ENCODE results near the gene AOC1. TPM values are rescaled to one million over a fixed set of nuclear protein-coding genes. Genes with fewer than 3 reads are reported as not detected.

Gene AOC1
- total RNA-seq, 2 donors from 2014 or later, result not detected

GRCh38 chr7:150826061-150826849 is 26.1 kb upstream of the AOC1 start:
- ATAC-seq (no peak), DNase-seq (ENCODE audit: low spot score in 2 of 2) (no peak)
- Mint-ChIP-seq H3K36me3 (no peaks in the 10 kb centered on the region), H3K27ac (no peak overlapping the region), H3K9me3 (no peaks in the 10 kb centered on the region)

DNA sequence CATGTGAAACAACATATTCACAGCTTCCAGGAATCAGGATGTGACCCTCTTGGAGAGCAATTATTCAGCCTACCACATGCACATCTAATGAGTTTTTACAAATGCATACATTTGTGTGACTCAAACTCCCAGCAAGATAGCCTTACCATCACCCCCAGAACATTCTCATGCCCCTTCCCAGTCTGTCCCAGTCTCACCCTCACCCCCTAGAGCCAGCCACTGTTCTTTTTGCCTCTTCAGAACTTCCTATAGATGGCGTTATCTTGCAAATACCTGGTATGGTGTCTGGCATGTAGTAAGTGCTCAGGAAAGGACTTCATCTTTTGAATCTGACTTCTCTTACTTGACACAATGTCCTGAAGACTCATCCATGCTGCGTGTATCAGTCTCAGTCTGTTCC is 23.9 kb upstream of the AOC1 start:
- DNase-seq (ENCODE audit: low spot score in 2 of 2), result no peak
- no peak for ATAC-seq
- Mint-ChIP-seq H3K9me3 (no peaks in the 10 kb centered on the region), H3K36me3 (no peaks in the 10 kb centered on the region), H3K27ac (no peak overlapping the region)

GRCh38 chr7:150829426-150829825 is 22.9 kb upstream of the AOC1 start:
- H3K9me3 Mint-ChIP-seq, result no peaks in the 10 kb centered on the region
- DNase-seq (ENCODE audit: low spot score in 2 of 2), result no peak
- no peaks in the 10 kb centered on the region for H3K36me3 Mint-ChIP-seq
- H3K27ac Mint-ChIP-seq, result no peak overlapping the region
- ATAC-seq, result no peak

GRCh38 chr7:150830937-150831336 is 21.4 kb upstream of the AOC1 start:
- H3K27ac Mint-ChIP-seq, result no peak overlapping the region
- ATAC-seq (no peak), DNase-seq (ENCODE audit: low spot score in 2 of 2) (no peak)
- no peaks in the 10 kb centered on the region for H3K36me3 Mint-ChIP-seq
- H3K9me3 Mint-ChIP-seq, result no peaks in the 10 kb centered on the region

DNA sequence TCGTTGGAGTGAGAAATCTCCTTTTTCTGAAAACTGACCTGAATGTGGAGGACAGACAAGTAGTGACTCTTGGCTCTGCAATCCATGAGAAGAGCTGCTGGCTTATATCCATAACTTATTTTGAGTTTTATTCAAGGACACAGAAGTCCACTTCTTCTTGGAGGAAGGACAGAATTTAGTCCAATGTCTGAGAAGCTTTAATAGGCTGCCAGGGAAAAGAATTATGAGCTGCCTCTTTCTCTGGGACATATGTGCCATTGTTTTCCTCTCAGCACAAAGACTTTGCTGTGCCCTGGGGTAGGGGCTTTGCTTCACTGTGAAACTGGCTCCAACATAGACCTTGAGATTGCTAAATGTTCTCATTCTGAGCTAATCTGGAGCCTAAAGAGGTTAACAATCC is 20.5 kb upstream of the AOC1 start:
- no peak for DNase-seq (ENCODE audit: low spot score in 2 of 2)
- ATAC-seq, result no peak
- no peaks in the 10 kb centered on the region for H3K9me3 Mint-ChIP-seq
- no peaks in the 10 kb centered on the region for H3K36me3 Mint-ChIP-seq
- no peak overlapping the region for H3K27ac Mint-ChIP-seq

DNA sequence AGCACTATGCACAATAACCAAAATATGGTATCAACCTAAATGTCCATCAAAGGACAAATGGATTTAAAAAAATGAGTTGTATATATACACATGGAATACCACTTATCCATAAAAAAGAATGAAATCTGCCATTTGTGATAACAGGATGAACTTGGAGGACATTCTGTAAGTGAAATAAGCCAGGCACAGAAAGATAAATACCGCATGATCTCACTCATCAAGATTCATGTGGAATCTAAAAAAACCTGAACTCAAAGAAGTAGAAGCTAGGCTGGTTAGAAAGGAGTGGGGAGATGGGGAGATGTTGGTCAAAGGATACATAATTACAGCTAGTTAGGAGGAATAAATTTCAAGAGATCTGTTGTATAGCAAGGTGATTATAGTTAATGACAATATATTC is 17.3 kb upstream of the AOC1 start:
- Mint-ChIP-seq H3K36me3 (no peaks in the 10 kb centered on the region), H3K9me3 (no peaks in the 10 kb centered on the region), H3K27ac (no peak overlapping the region)
- no peak for DNase-seq (ENCODE audit: low spot score in 2 of 2)
- ATAC-seq, result no peak

GRCh38 chr7:150835702-150836280 is 16.5 kb upstream of the AOC1 start:
- no peaks in the 10 kb centered on the region for H3K9me3 Mint-ChIP-seq
- ATAC-seq, result no peak
- DNase-seq (ENCODE audit: low spot score in 2 of 2), result no peak
- no peaks in the 10 kb centered on the region for H3K36me3 Mint-ChIP-seq
- H3K27ac Mint-ChIP-seq, result no peak overlapping the region

DNA sequence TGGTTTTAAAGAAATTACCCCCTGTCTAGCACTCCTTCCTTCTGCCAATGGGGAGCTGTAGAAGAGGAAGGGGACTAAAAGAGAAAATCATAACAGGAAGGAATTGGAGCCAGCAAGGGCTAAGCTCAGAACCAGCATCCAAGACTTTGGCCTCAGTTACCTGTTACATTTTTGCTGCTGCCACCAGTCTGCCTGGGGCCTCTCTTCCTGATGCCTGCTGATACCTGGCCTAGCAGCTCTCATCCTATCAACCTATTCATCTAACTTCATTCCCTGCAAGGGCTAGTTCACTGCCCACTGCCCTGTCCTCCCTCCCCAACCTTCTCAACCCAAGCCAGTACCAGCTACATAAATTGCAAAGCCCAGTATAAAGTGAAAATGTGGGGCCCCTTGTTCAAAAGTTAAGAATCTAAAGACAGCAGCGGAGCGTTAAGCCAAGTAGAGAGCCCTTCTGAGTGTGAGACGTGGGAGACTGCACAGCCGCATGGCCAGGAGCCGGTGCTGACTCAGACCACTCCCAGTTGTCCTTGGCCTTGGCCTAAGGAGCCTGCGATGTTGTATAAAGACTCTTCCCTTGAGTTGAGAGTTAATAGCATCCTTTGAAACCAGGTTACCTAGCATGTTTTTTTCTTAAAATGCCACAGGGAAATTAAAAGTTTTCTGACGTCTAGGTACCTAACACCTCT is 13.2 kb upstream of the AOC1 start:
- DNase-seq (ENCODE audit: low spot score in 2 of 2), result no peak
- Mint-ChIP-seq H3K27ac (no peak overlapping the region), H3K9me3 (no peaks in the 10 kb centered on the region), H3K36me3 (no peaks in the 10 kb centered on the region)
- no peak for ATAC-seq

GRCh38 chr7:150842018-150842417 is 10.3 kb upstream of the AOC1 start:
- ATAC-seq, result no peak
- Mint-ChIP-seq H3K36me3 (no peaks in the 10 kb centered on the region), H3K27ac (no peak overlapping the region), H3K9me3 (no peaks in the 10 kb centered on the region)
- DNase-seq (ENCODE audit: low spot score in 2 of 2), result no peak

DNA sequence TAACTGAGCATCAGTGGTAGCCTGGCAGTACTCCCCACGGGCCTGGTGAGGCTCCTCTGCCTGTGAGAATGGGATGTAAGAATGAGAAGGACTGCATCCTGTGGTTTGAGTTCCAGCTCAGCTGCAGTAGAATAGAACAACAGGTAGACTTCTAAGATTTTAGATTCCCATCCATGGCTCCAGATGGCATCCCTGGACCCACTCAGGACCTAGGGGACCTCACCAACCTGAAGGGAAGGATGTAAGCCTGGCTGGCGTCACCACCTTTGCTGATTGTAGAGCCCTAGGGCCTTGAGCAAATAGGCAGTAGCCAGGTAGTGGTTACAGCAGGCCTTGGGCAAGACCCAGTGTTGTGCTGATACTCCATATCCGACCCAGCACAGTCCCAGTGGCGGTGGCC is 9.6 kb upstream of the AOC1 start:
- no peak for ATAC-seq
- no peak for DNase-seq (ENCODE audit: low spot score in 2 of 2)
- Mint-ChIP-seq H3K27ac (no peak overlapping the region), H3K9me3 (no peaks in the 10 kb centered on the region), H3K36me3 (no peaks in the 10 kb centered on the region)

- DNase-seq (ENCODE audit: low spot score in 2 of 2) (no peak), ATAC-seq (no peak)
- Mint-ChIP-seq H3K9me3 (no peaks in the 10 kb centered on the region), H3K36me3 (no peaks in the 10 kb centered on the region), H3K27ac (peak overlapping the region in 1 of 2 donors; percentile 68)
Observed at GRCh38 chr7:150845421-150845861, 6.9 kb upstream of the AOC1 start.

DNA sequence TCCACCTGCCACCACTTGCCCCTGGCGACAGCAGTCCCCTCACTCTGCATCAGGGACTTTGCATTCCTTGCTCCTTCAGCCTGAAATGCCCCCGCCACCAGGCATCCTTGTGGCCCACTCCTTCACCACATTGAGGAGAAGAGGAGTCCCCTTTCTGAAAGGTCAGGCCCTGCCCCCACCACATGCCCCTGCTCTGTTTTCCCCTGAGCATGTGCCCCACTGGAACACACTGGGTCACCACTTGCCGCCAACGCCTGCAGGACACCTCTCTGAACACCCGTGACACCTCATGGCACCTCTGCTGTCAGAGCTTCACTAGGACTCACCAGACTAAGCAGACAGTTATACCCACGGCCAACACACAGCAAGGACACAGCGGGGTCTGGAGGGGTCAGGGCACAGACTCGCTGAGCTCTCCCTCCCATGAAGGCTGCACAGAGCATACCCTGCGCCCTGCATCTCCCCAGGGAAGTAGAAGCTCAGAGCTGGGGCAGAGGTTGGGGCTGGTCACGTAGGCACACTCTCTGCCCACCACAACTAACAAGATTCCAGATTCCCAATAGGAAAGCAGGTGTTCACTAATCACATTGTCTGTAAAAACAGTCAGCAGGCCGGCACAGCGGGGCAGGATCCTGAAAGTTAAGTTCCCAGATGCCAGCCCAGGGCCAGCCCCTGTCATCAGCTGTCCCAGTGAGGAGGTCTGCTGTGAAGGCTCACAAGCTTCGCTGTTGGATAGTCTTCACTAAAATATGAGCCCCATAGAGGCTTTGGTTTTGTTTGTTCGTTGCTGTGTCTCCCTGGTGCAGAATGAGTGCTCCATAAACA is 5.8 kb upstream of the AOC1 start:
- Mint-ChIP-seq H3K27ac (peak overlapping the region in 1 of 2 donors; percentile 68), H3K9me3 (no peaks in the 10 kb centered on the region), H3K36me3 (no peaks in the 10 kb centered on the region)
- no peak for ATAC-seq
- no peak for DNase-seq (ENCODE audit: low spot score in 2 of 2)

GRCh38 chr7:150847536-150847935 is 4.8 kb upstream of the AOC1 start:
- Mint-ChIP-seq H3K27ac (no peak overlapping the region), H3K36me3 (no peaks in the 10 kb centered on the region), H3K9me3 (no peaks in the 10 kb centered on the region)
- ATAC-seq, result no peak
- no peak for DNase-seq (ENCODE audit: low spot score in 2 of 2)

GRCh38 chr7:150848111-150848510 is 4.2 kb upstream of the AOC1 start:
- Mint-ChIP-seq H3K9me3 (no peaks in the 10 kb centered on the region), H3K27ac (no peak overlapping the region), H3K36me3 (no peaks in the 10 kb centered on the region)
- no peak for DNase-seq (ENCODE audit: low spot score in 2 of 2)
- ATAC-seq, result no peak

DNA sequence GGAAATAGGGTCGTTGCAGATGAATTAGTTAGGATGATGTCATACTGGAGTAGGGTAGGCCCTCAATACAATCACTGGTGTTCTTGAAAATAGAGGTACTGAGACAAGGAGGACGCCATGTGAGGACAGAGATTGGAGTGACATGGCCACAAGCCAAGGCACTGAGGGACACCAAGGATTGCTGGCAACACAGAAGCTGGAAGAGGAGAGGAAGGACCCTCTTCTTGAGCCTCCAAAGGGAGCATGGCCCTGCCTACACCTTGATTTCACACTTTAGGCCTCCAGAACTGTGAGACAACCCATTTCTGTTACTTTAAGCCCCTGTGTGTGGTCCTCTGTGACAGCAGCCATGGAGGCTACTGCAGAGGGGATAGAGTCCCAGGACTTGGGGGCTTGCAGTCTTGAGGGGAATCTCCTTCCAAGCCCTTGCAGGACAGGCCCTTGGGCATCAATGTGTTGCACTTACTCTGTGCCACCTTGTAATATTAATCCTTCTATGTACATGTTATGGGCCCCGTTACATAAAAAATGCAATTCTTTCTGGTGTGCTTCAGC is 3.7 kb upstream of the AOC1 start:
- ATAC-seq, result no peak
- no peak for DNase-seq (ENCODE audit: low spot score in 2 of 2)
- no peaks in the 10 kb centered on the region for H3K36me3 Mint-ChIP-seq
- H3K9me3 Mint-ChIP-seq, result no peaks in the 10 kb centered on the region
- no peak overlapping the region for H3K27ac Mint-ChIP-seq

GRCh38 chr7:150849204-150849775 is 3.0 kb upstream of the AOC1 start:
- Mint-ChIP-seq H3K27ac (no peak overlapping the region), H3K36me3 (no peaks in the 10 kb centered on the region), H3K9me3 (no peaks in the 10 kb centered on the region)
- ATAC-seq (no peak), DNase-seq (ENCODE audit: low spot score in 2 of 2) (no peak)

All from activated naive CD4-positive, alpha-beta T cell treated with anti-CD3 and anti-CD28 coated beads, Interleukin-2, amount 50 U/mL, for 72 hours (primary cell).